Measurements from ENCODE around the gene MEN1.

GRCh38 chr11:64832467-64833197 lies 22.3 kb upstream of the MEN1 start:
- TF ChIP-seq, protein P1, sequence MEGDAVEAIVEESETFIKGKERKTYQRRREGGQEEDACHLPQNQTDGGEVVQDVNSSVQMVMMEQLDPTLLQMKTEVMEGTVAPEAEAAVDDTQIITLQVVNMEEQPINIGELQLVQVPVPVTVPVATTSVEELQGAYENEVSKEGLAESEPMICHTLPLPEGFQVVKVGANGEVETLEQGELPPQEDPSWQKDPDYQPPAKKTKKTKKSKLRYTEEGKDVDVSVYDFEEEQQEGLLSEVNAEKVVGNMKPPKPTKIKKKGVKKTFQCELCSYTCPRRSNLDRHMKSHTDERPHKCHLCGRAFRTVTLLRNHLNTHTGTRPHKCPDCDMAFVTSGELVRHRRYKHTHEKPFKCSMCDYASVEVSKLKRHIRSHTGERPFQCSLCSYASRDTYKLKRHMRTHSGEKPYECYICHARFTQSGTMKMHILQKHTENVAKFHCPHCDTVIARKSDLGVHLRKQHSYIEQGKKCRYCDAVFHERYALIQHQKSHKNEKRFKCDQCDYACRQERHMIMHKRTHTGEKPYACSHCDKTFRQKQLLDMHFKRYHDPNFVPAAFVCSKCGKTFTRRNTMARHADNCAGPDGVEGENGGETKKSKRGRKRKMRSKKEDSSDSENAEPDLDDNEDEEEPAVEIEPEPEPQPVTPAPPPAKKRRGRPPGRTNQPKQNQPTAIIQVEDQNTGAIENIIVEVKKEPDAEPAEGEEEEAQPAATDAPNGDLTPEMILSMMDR (IDR thresholded peaks at IDR 0.05; ENCODE audit: low read length), result no peak
- TF ChIP-seq EZH2 (IDR thresholded peaks at IDR 0.05; ENCODE audit: borderline replicate concordance, low read length), result no peak

Data from OCI-LY1 (cell line).